Measurements from ENCODE around the gene FMOD. TPM values are rescaled to one million over a fixed set of nuclear protein-coding genes. Genes with fewer than 3 reads are reported as not detected.
"Not testable (repeated sequence)": the region's sequence is repeated elsewhere in the genome, so short reads cannot be mapped to it uniquely, and the experiment has no call there.

FMOD gene
- total RNA-seq, 1 donor from 2014 or later: 0.26 TPM

DNA sequence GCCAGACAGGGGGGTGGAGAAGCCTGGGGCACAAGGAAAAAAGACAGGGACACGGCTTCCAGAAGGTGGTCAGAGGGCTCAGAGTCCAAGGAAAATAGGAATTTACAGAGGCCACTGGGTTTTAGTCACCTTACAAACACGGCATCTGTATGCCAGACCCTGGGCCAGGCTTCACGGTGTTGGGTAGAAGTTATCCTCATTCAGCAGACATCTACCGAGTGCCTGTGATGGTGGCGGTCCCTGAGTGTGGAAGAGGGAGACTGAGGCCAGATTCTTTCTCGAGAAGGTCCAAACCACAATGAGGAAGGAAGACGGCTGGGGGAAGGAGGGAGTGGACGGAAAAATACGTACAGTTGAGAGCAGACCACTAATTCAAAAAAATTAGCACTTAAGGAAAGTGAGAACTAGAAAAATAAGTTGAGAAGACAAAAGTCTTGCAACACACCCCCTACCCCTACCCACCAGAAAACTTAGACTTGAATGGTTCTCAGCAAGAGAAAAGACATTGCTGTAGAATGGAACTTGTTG is 46.5 kb downstream of the FMOD start:
- TF ChIP-seq CTCF (IDR thresholded peaks at IDR 0.05; ENCODE audit: insufficient read depth, low read length, severe bottlenecking): no peak
- DNase-seq (ENCODE audit: low read depth) (no peak), FAIRE-seq (no peak)
- Histone ChIP-seq H3K36me3 (ENCODE audit: control insufficient read depth, insufficient read depth, low read length) (peaks cover 14% of the 10 kb centered on the region), H3K27me3 (ENCODE audit: control insufficient read depth, insufficient read depth, low read length) (no peaks in the 10 kb centered on the region), H3K4me3 (ENCODE audit: low read depth, low read length) (no peak overlapping the region)

DNA sequence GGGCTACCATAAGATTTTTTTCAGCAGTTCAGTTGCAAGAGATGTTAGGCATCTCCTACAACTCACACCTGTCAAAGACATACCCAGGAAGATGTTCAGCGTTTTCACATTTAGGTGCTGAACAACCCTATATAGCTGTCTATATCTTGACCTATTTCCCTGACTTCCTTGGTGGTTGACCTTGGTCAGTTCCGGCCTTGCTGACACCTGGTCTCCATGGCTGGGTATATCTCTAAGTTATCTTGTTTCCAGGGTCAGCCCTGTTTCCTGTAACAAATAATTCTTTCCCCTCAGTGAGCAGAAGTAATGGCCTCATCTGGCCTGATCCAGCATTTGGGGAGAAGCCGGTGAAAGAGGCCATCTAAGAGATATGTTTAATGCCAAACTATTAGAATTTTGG is 48.0 kb downstream of the FMOD start:
- no peak overlapping the region for H3K4me3 ChIP-seq (ENCODE audit: low read depth, low read length)
- FAIRE-seq (no peak), DNase-seq (ENCODE audit: low read depth) (no peak)
- H3K36me3 ChIP-seq (ENCODE audit: control insufficient read depth, insufficient read depth, low read length): peaks cover 11% of the 10 kb centered on the region
- no peaks in the 10 kb centered on the region for H3K27me3 ChIP-seq (ENCODE audit: control insufficient read depth, insufficient read depth, low read length)
- TF ChIP-seq CTCF (IDR thresholded peaks at IDR 0.05; ENCODE audit: insufficient read depth, low read length, severe bottlenecking): no peak

DNA sequence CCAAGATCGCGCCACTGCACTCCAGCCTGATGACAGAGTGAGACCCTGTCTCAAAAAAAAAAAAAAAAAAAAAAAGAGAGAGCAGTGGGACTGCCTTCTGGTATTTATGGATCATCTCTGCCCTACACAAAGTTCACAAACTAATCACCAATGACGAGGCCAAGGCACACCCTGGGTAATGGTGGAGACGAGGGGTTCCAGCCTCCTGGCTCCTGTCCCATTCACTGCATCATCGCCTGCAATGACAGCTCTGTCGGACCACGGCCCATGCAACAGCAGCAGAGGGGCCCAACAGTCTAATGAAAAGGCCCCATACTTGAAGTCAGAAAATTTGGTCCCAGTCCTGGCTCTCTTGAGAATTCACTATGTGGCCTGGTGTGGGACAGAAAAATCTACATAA is 48.5 kb downstream of the FMOD start:
- Histone ChIP-seq H3K27me3 (ENCODE audit: control insufficient read depth, insufficient read depth, low read length) (no peaks in the 10 kb centered on the region), H3K36me3 (ENCODE audit: control insufficient read depth, insufficient read depth, low read length) (peaks cover 8% of the 10 kb centered on the region), H3K4me3 (ENCODE audit: low read depth, low read length) (no peak overlapping the region)
- TF ChIP-seq CTCF (IDR thresholded peaks at IDR 0.05; ENCODE audit: insufficient read depth, low read length, severe bottlenecking): no peak
- FAIRE-seq (no peak), DNase-seq (ENCODE audit: low read depth) (no peak)

DNA sequence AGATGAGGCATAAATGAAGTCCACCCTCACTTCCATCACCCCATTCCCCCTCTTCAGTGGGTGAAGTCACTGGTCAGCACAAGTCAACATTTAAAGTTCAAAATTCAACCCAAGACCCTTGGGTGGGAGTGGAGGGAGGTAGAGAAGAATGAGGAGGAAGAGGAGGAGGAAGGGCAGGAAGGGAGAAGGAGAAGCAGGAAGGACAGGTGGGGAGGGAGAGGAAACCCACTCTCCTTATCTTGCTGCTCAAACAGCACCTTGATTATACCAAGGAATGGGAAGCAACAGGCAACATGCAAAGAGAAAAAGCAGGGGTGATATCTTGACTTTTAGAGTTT is 49.6 kb downstream of the FMOD start:
- DNase-seq (ENCODE audit: low read depth) (no peak), FAIRE-seq (no peak)
- TF ChIP-seq CTCF (IDR thresholded peaks at IDR 0.05; ENCODE audit: insufficient read depth, low read length, severe bottlenecking): no peak

GRCh38 chr1:203300441-203301330 is 50.2 kb downstream of the FMOD start:
- FAIRE-seq: no peak
- no peak for TF ChIP-seq CTCF (IDR thresholded peaks at IDR 0.05; ENCODE audit: insufficient read depth, low read length, severe bottlenecking)

More for the DNA sequence above, 49.6 kb downstream of the FMOD start:
- no peak overlapping the region for H3K4me3 ChIP-seq (ENCODE audit: low read depth, low read length)
- H3K36me3 ChIP-seq (ENCODE audit: control insufficient read depth, insufficient read depth, low read length): peaks cover 2% of the 10 kb centered on the region
- H3K27me3 ChIP-seq (ENCODE audit: control insufficient read depth, insufficient read depth, low read length): no peaks in the 10 kb centered on the region

DNA sequence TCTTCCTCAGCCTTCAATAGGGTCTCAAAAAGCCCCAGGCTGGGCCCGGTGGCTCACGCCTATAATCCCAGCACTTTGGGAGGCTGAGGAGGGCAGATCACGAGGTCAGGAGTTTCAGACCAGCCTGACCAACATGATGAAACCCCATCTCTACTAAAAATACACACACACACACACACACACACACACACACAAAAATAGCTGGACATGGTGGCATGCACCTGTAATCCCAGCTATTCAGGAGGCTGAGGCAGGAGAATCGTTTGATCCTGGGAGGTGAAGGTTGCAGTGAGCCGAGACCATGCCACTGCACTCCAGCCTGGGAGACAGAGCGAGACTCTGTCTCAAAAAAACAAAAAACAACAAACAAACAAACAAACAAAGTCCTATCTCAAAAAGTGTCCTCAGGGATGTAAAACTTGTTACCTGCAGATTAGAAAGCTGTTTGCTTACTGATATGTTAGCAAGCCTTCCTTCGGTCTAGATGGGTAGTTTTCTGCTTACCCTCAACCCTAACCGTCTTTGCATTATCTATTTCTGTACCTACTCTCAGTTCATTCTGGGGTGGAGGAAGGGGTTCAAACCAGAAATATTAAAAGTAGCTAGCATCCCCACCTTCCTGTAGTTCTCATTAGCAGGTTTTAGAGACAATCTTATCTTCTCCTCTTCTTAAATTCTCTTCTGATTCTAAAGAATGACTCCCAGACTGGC is 51.0 kb downstream of the FMOD start:
- DNase-seq (ENCODE audit: low read depth); FAIRE-seq; H3K36me3 ChIP-seq (ENCODE audit: control insufficient read depth, insufficient read depth, low read length); H3K27me3 ChIP-seq (ENCODE audit: control insufficient read depth, insufficient read depth, low read length); H3K4me3 ChIP-seq (ENCODE audit: low read depth, low read length): not testable (repeated sequence)

More at GRCh38 chr1:203300441-203301330, 50.2 kb downstream of the FMOD start:
- DNase-seq (ENCODE audit: low read depth): peak; percentile 67
- H3K36me3 ChIP-seq (ENCODE audit: control insufficient read depth, insufficient read depth, low read length): no peaks in the 10 kb centered on the region
- no peak overlapping the region for H3K4me3 ChIP-seq (ENCODE audit: low read depth, low read length)
- no peaks in the 10 kb centered on the region for H3K27me3 ChIP-seq (ENCODE audit: control insufficient read depth, insufficient read depth, low read length)

Data from bronchial epithelial cell (primary cell).